KMS-11 (cell line): ENCODE results near the gene ATP13A3.
"Not testable (repeated sequence)": the region's sequence is repeated elsewhere in the genome, so short reads cannot be mapped to it uniquely, and the experiment has no call there.

Experiments
- H2AFZ ChIP-seq: fragments of 200-600 bp; sonication (generic); 2 replicates; pipeline ENCODE4 v1.6.1; 2016; ENCODE audit warnings: antibody characterized with exemption, mixed run types, low read depth
- H3K27ac ChIP-seq: fragments of 200-600 bp; sonication (generic); 2 replicates; pipeline ENCODE4 v1.6.1; 2016; ENCODE audit warnings: mild to moderate bottlenecking, mixed run types
- H3K27me3 ChIP-seq: fragments of 200-600 bp; sonication (generic); 2 replicates; pipeline ENCODE4 v1.6.1; 2017; ENCODE audit warnings: mild to moderate bottlenecking, low read depth, mixed run types, moderate library complexity; ENCODE audit not compliant: insufficient read depth
- H3K36me3 ChIP-seq: fragments of 200-600 bp; sonication (generic); 2 replicates; pipeline ENCODE4 v1.6.1; 2017; ENCODE audit warnings: mild to moderate bottlenecking, mixed run types; ENCODE audit not compliant: insufficient read depth
- H3K4me1 ChIP-seq: fragments of 200-600 bp; sonication (generic); 2 replicates; pipeline ENCODE4 v1.6.1; 2016; ENCODE audit warnings: mild to moderate bottlenecking, low read depth, mixed run types; ENCODE audit not compliant: poor library complexity, severe bottlenecking
- H3K4me2 ChIP-seq: fragments of 200-600 bp; sonication (generic); 2 replicates; pipeline ENCODE4 v1.7.0; 2016; ENCODE audit warnings: mild to moderate bottlenecking, mixed run types
- H3K4me3 ChIP-seq: fragments of 200-600 bp; sonication (generic); IDR thresholded peaks from 2 replicates; pipeline ENCODE4 v1.6.1; 2017; ENCODE audit warnings: low read depth, low read length, mixed read lengths; ENCODE audit not compliant: insufficient read depth
- H3K79me2 ChIP-seq: fragments of 200-600 bp; sonication (generic); 2 replicates; pipeline ENCODE4 v1.6.1; 2016; ENCODE audit warnings: low read depth, mixed run types; ENCODE audit not compliant: insufficient read depth
- H3K9ac ChIP-seq: fragments of 200-600 bp; sonication (generic); 2 replicates; pipeline ENCODE4 v1.6.1; 2016; ENCODE audit warnings: mild to moderate bottlenecking, mixed run types
- H4K20me1 ChIP-seq: fragments of 200-600 bp; sonication (generic); 2 replicates; pipeline ENCODE4 v1.6.1; 2016; ENCODE audit warnings: mild to moderate bottlenecking, mixed run types; ENCODE audit not compliant: insufficient read depth
- CTCF ChIP-seq: fragments of 200-600 bp; sonication (generic); conservative IDR thresholded peaks from 2 replicates; pipeline ENCODE4 v1.6.1; 2017; ENCODE audit warnings: low read depth, mild to moderate bottlenecking, antibody characterized with exemption, low read length, moderate library complexity, mixed read lengths

The ATP13A3 gene

GRCh38 chr3:194485468-194485880, 1.3 kb downstream of the ATP13A3 start:
- peak overlapping the region; percentile 53 for H3K27ac ChIP-seq
- peak overlapping the region; percentile 96 for H3K4me3 ChIP-seq
- H3K4me1 ChIP-seq, result peaks cover 38% of the 10 kb centered on the region
- H2AFZ ChIP-seq, result no peak overlapping the region
- TF ChIP-seq CTCF, result no peak
- peaks cover 56% of the 10 kb centered on the region for H3K79me2 ChIP-seq
- no peaks in the 10 kb centered on the region for H3K27me3 ChIP-seq
- H3K4me2 ChIP-seq, result peak overlapping the region; percentile 89
- H3K9ac ChIP-seq, result peak overlapping the region; percentile 72
- no peaks in the 10 kb centered on the region; the same call in 1 of the 2 replicates for H3K36me3 ChIP-seq
- H4K20me1 ChIP-seq, result no peaks in the 10 kb centered on the region

- no peaks in the 10 kb centered on the region for H4K20me1 ChIP-seq
- no peak overlapping the region for H2AFZ ChIP-seq
- no peaks in the 10 kb centered on the region; the same call in 1 of the 2 replicates for H3K36me3 ChIP-seq
- peak overlapping the region; percentile 89; the same call in 1 of the 2 replicates for H3K4me2 ChIP-seq
- H3K79me2 ChIP-seq, result peaks cover 64% of the 10 kb centered on the region
- H3K27me3 ChIP-seq, result no peaks in the 10 kb centered on the region
- H3K9ac ChIP-seq, result no peak overlapping the region
- H3K27ac ChIP-seq, result no peak overlapping the region
- peaks cover 46% of the 10 kb centered on the region for H3K4me1 ChIP-seq
- no peak for TF ChIP-seq CTCF
- H3K4me3 ChIP-seq, result no peak overlapping the region
Observed at GRCh38 chr3:194484614-194485013, 2.2 kb downstream of the ATP13A3 start.

- H3K4me1 ChIP-seq, result peaks cover 46% of the 10 kb centered on the region
- no peak overlapping the region for H2AFZ ChIP-seq
- no peak overlapping the region for H3K4me3 ChIP-seq
- no peak for TF ChIP-seq CTCF
- peaks cover 69% of the 10 kb centered on the region for H3K79me2 ChIP-seq
- H4K20me1 ChIP-seq, result no peaks in the 10 kb centered on the region
- no peaks in the 10 kb centered on the region; the same call in 1 of the 2 replicates for H3K36me3 ChIP-seq
- H3K27ac ChIP-seq, result no peak overlapping the region
- H3K4me2 ChIP-seq, result no peak overlapping the region
- no peaks in the 10 kb centered on the region for H3K27me3 ChIP-seq
- H3K9ac ChIP-seq, result no peak overlapping the region
Observed at GRCh38 chr3:194483850-194484249, 3.0 kb downstream of the ATP13A3 start.

GRCh38 chr3:194482830-194483229, 4.0 kb downstream of the ATP13A3 start:
- H3K4me3 ChIP-seq, H4K20me1 ChIP-seq, H3K27ac ChIP-seq, H2AFZ ChIP-seq, H3K9ac ChIP-seq, H3K36me3 ChIP-seq, H3K27me3 ChIP-seq, H3K4me2 ChIP-seq: not testable (repeated sequence)
- Histone ChIP-seq H3K4me1 (peaks cover 46% of the 10 kb centered on the region), H3K79me2 (peaks cover 79% of the 10 kb centered on the region)

GRCh38 chr3:194482196-194482593, 4.6 kb downstream of the ATP13A3 start:
- Histone ChIP-seq H3K36me3 (no peaks in the 10 kb centered on the region; the same call in 1 of the 2 replicates), H4K20me1 (no peaks in the 10 kb centered on the region), H3K27me3 (no peaks in the 10 kb centered on the region), H3K27ac (no peak overlapping the region), H3K4me3 (no peak overlapping the region), H3K4me2 (peak overlapping the region; percentile 42; the same call in 1 of the 2 replicates), H2AFZ (no peak overlapping the region), H3K79me2 (peaks cover 85% of the 10 kb centered on the region), H3K4me1 (peaks cover 45% of the 10 kb centered on the region), H3K9ac (no peak overlapping the region)
- TF ChIP-seq CTCF, result no peak
